Hepatocyte (in vitro differentiated cells): ENCODE data around the gene ULK2. TPM values are rescaled to one million over a fixed set of nuclear protein-coding genes. Genes with fewer than 3 reads are reported as not detected.

Experiments used
- DNase-seq: peaks from one replicate; pipeline ENCODE4 v3.0.0-alpha.2; 2016; ENCODE audit warnings: low spot score
- H2AFZ ChIP-seq: fragments of 200-600 bp; sonication (generic); 2 replicates; pipeline ENCODE4 v1.6.0; 2016; ENCODE audit warnings: antibody characterized with exemption, mild to moderate bottlenecking
- H3K27ac ChIP-seq: fragments of 200-600 bp; sonication (generic); 2 replicates; pipeline ENCODE4 v1.5.1; 2016; ENCODE audit warnings: mild to moderate bottlenecking
- H3K27me3 ChIP-seq: fragments of 200-600 bp; sonication (generic); 2 replicates; pipeline ENCODE4 v1.6.1; 2016
- H3K36me3 ChIP-seq: fragments of 200-600 bp; sonication (generic); replicated peaks from 2 replicates; pipeline ENCODE4 v1.5.1; 2016; ENCODE audit warnings: low read depth; ENCODE audit not compliant: insufficient read depth
- H3K4me1 ChIP-seq: fragments of 200-600 bp; sonication (generic); 2 replicates; pipeline ENCODE4 v1.5.1; 2016; ENCODE audit warnings: mild to moderate bottlenecking, moderate library complexity; ENCODE audit not compliant: insufficient read depth
- H3K4me2 ChIP-seq: fragments of 200-600 bp; sonication (generic); 2 replicates; pipeline ENCODE4 v1.6.0; 2016
- H3K4me3 ChIP-seq: fragments of 200-600 bp; sonication (generic); 2 replicates; pipeline ENCODE4 v1.5.1; 2016; ENCODE audit warnings: mild to moderate bottlenecking
- H3K79me2 ChIP-seq: fragments of 200-600 bp; sonication (generic); 2 replicates; pipeline ENCODE4 v1.6.0; 2017; ENCODE audit warnings: mild to moderate bottlenecking
- H3K9me2 ChIP-seq: fragments of 200-600 bp; sonication (generic); replicated peaks from 2 replicates; pipeline ENCODE4 v1.6.0; 2017; ENCODE audit warnings: mild to moderate bottlenecking; ENCODE audit not compliant: insufficient read depth
- H3K9me3 ChIP-seq: fragments of 200-600 bp; sonication (generic); 2 replicates; pipeline ENCODE4 v1.5.1; 2016; ENCODE audit warnings: low read depth, mild to moderate bottlenecking
- H4K20me1 ChIP-seq: fragments of 200-600 bp; sonication (generic); 2 replicates; pipeline ENCODE4 v1.6.0; 2016; ENCODE audit warnings: mild to moderate bottlenecking; ENCODE audit not compliant: insufficient read depth, poor library complexity, severe bottlenecking
- EZH2 ChIP-seq: fragments of 200-600 bp; sonication (generic); IDR thresholded peaks from 2 replicates; pipeline ENCODE4 v1.6.1; 2016; ENCODE audit warnings: antibody characterized with exemption, mild to moderate bottlenecking, borderline replicate concordance
- EZH2phosphoT487 ChIP-seq: fragments of 200-600 bp; sonication (generic); IDR thresholded peaks from one replicate; pipeline ENCODE4 v1.6.1; 2018; ENCODE audit warnings: antibody characterized with exemption, mild to moderate bottlenecking, low read depth, moderate library complexity; ENCODE audit not compliant: unreplicated experiment, severe bottlenecking
- WGBS: methylation state at CpG from one replicate; pipeline ENCODE4 v1.1.6; 2016; ENCODE audit warnings: low lambda C conversion rate; ENCODE audit errors: missing lambda C conversion rate; 5-methylcytosine and 5-hydroxymethylcytosine counted together
- polyA plus RNA-seq: library from polyadenylated mRNA; unstranded; fragments of >200 nt; fragmentation: Nextera tagmentation; extraction: Ambion mirVana; gene quantifications from 2 replicates; pipeline ENCODE4 v1.2.1, GENCODE V29; 2016
- total RNA-seq: library from RNA; depleted of rRNA; stranded (reverse); fragments of >200 nt; gene quantifications from 2 replicates; pipeline ENCODE4 v1.2.3, GENCODE V29; 2014
- TF ChIP-seq, protein P1 (sequence below): fragments of 200-600 bp; sonication (generic); IDR thresholded peaks from 2 replicates; pipeline ENCODE4 v1.5.1; 2016; ENCODE audit warnings: antibody characterized with exemption, mild to moderate bottlenecking; ENCODE audit not compliant: poor library complexity

The ULK2 gene
- total and polyA plus RNA-seq, 2 experiments from 2014 or later, result 10.6 to 18.0 TPM

DNA sequence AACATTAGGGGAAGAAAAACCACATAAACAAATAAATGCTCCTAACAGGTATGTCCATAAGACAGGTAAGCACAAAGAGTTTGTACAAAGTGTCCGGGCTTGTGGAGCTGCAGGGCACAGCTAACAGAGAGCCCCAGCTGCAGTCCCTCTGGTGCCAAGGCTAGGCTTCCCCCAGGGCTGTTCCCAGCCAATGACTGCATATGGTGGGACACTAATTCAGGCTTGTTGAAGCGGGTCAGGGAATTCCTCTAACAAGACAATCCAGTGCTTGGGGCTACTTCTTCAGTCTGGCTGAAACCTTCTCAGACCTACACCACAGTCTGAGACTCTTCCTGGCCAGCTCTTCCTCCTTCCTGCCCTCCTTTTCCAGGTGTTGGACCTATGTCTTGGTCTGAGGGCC is 67.9 kb downstream of the ULK2 start:
- H3K27ac ChIP-seq, result no peak overlapping the region

DNA sequence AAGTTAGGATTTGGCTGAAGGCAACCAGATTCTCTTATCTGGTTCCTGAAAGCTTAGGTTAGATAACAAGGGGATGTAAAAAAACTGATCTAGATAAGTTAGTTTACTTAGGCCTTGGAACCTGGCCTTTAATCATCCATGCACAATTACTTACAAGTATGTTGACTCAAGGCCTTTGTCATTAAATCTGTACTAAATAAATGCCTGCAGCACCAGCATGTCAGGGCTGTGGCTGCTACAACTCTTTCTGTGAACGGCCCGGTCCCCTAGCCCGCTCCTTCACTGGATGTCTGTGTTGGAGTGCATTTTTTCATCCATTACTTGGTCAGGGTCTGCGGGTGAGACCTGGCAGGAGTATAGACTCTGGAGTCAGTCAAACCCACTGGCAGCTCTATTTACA is 71.3 kb downstream of the ULK2 start:
- peaks cover 7% of the 10 kb centered on the region for H3K9me3 ChIP-seq
- WGBS, result 100% methylated on average over 4 of the region's 4 CpGs
- DNase-seq, result no peak
- no peak overlapping the region for H2AFZ ChIP-seq
- no peak overlapping the region for H3K4me3 ChIP-seq
- TF ChIP-seq, protein P1, sequence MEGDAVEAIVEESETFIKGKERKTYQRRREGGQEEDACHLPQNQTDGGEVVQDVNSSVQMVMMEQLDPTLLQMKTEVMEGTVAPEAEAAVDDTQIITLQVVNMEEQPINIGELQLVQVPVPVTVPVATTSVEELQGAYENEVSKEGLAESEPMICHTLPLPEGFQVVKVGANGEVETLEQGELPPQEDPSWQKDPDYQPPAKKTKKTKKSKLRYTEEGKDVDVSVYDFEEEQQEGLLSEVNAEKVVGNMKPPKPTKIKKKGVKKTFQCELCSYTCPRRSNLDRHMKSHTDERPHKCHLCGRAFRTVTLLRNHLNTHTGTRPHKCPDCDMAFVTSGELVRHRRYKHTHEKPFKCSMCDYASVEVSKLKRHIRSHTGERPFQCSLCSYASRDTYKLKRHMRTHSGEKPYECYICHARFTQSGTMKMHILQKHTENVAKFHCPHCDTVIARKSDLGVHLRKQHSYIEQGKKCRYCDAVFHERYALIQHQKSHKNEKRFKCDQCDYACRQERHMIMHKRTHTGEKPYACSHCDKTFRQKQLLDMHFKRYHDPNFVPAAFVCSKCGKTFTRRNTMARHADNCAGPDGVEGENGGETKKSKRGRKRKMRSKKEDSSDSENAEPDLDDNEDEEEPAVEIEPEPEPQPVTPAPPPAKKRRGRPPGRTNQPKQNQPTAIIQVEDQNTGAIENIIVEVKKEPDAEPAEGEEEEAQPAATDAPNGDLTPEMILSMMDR, result no peak
- TF ChIP-seq EZH2 (no peak), EZH2phosphoT487 (no peak)
- H3K36me3 ChIP-seq, result peaks cover 5% of the 10 kb centered on the region
- no peaks in the 10 kb centered on the region for H3K27me3 ChIP-seq
- no peaks in the 10 kb centered on the region for H3K79me2 ChIP-seq
- H3K27ac ChIP-seq, result no peak overlapping the region
- H3K4me1 ChIP-seq, result no peaks in the 10 kb centered on the region
- no peaks in the 10 kb centered on the region for H3K9me2 ChIP-seq
- H4K20me1 ChIP-seq, result no peaks in the 10 kb centered on the region
- H3K4me2 ChIP-seq, result no peak overlapping the region

More for the DNA sequence above, 67.9 kb downstream of the ULK2 start:
- H4K20me1 ChIP-seq, result no peaks in the 10 kb centered on the region
- no peaks in the 10 kb centered on the region for H3K27me3 ChIP-seq
- no peaks in the 10 kb centered on the region for H3K9me2 ChIP-seq
- no peak for DNase-seq
- peaks cover 5% of the 10 kb centered on the region for H3K36me3 ChIP-seq
- H3K9me3 ChIP-seq, result peaks cover 7% of the 10 kb centered on the region
- WGBS, result 100% methylated on average over 2 of the region's 2 CpGs
- TF ChIP-seq EZH2phosphoT487 (no peak), EZH2 (no peak)
- TF ChIP-seq, protein P1, result no peak
- H3K4me3 ChIP-seq, result no peak overlapping the region
- H3K79me2 ChIP-seq, result no peaks in the 10 kb centered on the region
- H3K4me2 ChIP-seq, result no peak overlapping the region
- H3K4me1 ChIP-seq, result no peaks in the 10 kb centered on the region
- no peak overlapping the region for H2AFZ ChIP-seq

DNA sequence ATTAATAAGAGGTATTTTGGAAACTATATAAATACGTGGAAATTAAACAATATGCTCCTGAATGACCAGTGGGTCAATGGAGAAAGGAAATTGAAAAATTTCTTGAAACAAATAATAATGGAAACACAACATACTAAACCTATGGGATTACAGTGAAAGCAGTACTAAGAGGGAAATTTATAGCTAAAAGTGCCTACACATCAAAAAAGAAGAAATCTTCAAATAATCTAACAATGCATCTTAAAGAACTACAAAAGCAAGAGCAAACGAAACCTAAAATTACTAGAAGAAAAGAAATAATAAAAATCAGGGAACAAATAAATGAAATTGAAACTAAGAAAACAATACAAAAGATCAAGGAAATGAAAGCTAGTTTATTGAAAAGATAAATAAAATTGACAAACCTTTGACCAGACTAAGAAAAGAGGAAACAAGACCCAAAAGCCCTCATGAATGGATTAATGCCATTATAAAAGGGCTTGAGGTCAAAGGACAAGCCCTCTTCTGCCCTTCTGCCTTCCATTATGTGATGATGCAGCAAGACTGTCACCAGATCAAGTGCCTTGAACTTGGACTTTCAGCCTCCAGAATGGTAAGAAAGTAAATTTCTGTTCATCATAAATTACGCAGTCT is 75.7 kb downstream of the ULK2 start:
- Histone ChIP-seq H4K20me1 (no peaks in the 10 kb centered on the region), H3K4me1 (no peaks in the 10 kb centered on the region), H3K27me3 (no peaks in the 10 kb centered on the region), H3K27ac (no peak overlapping the region), H3K4me2 (no peak overlapping the region), H2AFZ (no peak overlapping the region), H3K9me2 (no peaks in the 10 kb centered on the region), H3K79me2 (no peaks in the 10 kb centered on the region), H3K36me3 (peaks cover 5% of the 10 kb centered on the region), H3K4me3 (no peak overlapping the region), H3K9me3 (peaks cover 7% of the 10 kb centered on the region)
- 98% methylated on average over 3 of the region's 3 CpGs for WGBS
- no peak for DNase-seq
- TF ChIP-seq EZH2, result no peak
- TF ChIP-seq EZH2phosphoT487, result no peak
- TF ChIP-seq, protein P1, result no peak
